ENCODE data around the gene SLK.

The SLK gene

GRCh38 chr10:104033401-104033930, 66.5 kb downstream of the SLK start:
- no peak for DNase-seq (ENCODE audit: low read depth in 2 of 2)

GRCh38 chr10:104033966-104034365, 67.0 kb downstream of the SLK start:
- DNase-seq (ENCODE audit: low read depth in 2 of 2) = no peak

- no peak for DNase-seq (ENCODE audit: low read depth in 2 of 2)
Observed at GRCh38 chr10:104034401-104035193, 67.7 kb downstream of the SLK start.

- no peak for DNase-seq (ENCODE audit: low read depth in 2 of 2)
Observed at GRCh38 chr10:104035194-104036068, 68.5 kb downstream of the SLK start.

- DNase-seq (ENCODE audit: low read depth in 2 of 2) = no peak
Observed at GRCh38 chr10:104036069-104036384, 69.1 kb downstream of the SLK start.

GRCh38 chr10:104036518-104037260, 69.7 kb downstream of the SLK start:
- DNase-seq (ENCODE audit: low read depth in 2 of 2) = no peak

GRCh38 chr10:104037261-104037951, 70.5 kb downstream of the SLK start:
- no peak for DNase-seq (ENCODE audit: low read depth in 2 of 2)

- DNase-seq (ENCODE audit: low read depth in 2 of 2) = no peak
Observed at GRCh38 chr10:104038537-104038936, 71.6 kb downstream of the SLK start.

- no peak for DNase-seq (ENCODE audit: low read depth in 2 of 2)
Observed at GRCh38 chr10:104038958-104039752, 72.2 kb downstream of the SLK start.

- DNase-seq (ENCODE audit: low read depth in 2 of 2) = no peak
Observed at GRCh38 chr10:104040382-104040781, 73.4 kb downstream of the SLK start.

- no peak for DNase-seq (ENCODE audit: low read depth in 2 of 2)
Observed at GRCh38 chr10:104040862-104041789, 74.2 kb downstream of the SLK start.

- no peak for DNase-seq (ENCODE audit: low read depth in 2 of 2)
Observed at GRCh38 chr10:104041891-104042535, 75.1 kb downstream of the SLK start.

GRCh38 chr10:104043185-104043830, 76.4 kb downstream of the SLK start:
- no peak for DNase-seq (ENCODE audit: low read depth in 2 of 2)

- no peak for DNase-seq (ENCODE audit: low read depth in 2 of 2)
Observed at GRCh38 chr10:104043854-104044253, 76.9 kb downstream of the SLK start.

GRCh38 chr10:104045151-104046089, 78.5 kb downstream of the SLK start:
- DNase-seq (ENCODE audit: low read depth in 2 of 2) = no peak

GRCh38 chr10:104046651-104047050, 79.7 kb downstream of the SLK start:
- DNase-seq (ENCODE audit: low read depth in 2 of 2) = no peak

- DNase-seq (ENCODE audit: low read depth in 2 of 2) = no peak
Observed at GRCh38 chr10:104049504-104050250, 82.7 kb downstream of the SLK start.

Measured in stimulated activated CD4-positive, alpha-beta T cell treated with anti-CD3 and anti-CD28 coated beads, Interleukin-15, amount 100 ng/mL, for 48 hours (primary cell).